Natural killer cell (primary cell): ENCODE measurements around the gene FRYL. TPM values are rescaled to one million over a fixed set of nuclear protein-coding genes. Genes with fewer than 3 reads are reported as not detected.
"Not testable (repeated sequence)": the region's sequence is repeated elsewhere in the genome, so short reads cannot be mapped to it uniquely, and the experiment has no call there.

Experiments used
- ATAC-seq, 3 donors: fragments of 150-1000 bp in 2 of 3; fragments of 200-7000 bp in 1 of 3; cut with Tn5 transposase; 1 replicate in 1 of 3; 2 replicates in 2 of 3; pipeline ENCODE4 v1.10.0; 2021; ENCODE audit warnings: mild to moderate bottlenecking in 2 of 3, moderate library complexity in 2 of 3
- DNase-seq, 2 donors: peaks; one replicate each; pipeline versions ENCODE4 v3.0.0 to v3.0.0-alpha.2; 2013 to 2021; ENCODE audit warnings: mixed read lengths in 1 of 2
- H3K27ac ChIP-seq: one replicate; pipeline ENCODE4 v1.5.1; 2013; ENCODE audit warnings: mild to moderate bottlenecking, low read length
- H3K27me3 ChIP-seq: one replicate; pipeline ENCODE4 v1.6.1; 2013; ENCODE audit warnings: low read length; ENCODE audit not compliant: control insufficient read depth, insufficient read depth
- H3K36me3 ChIP-seq: one replicate; pipeline ENCODE4 v1.6.1; 2013; ENCODE audit warnings: low read length; ENCODE audit not compliant: control insufficient read depth, insufficient read depth
- H3K4me1 ChIP-seq: one replicate; pipeline ENCODE4 v1.6.1; 2013; ENCODE audit warnings: low read length; ENCODE audit not compliant: control insufficient read depth, insufficient read depth
- H3K4me3 ChIP-seq: one replicate; pipeline ENCODE4 v1.5.1; 2013; ENCODE audit warnings: low read length
- H3K9me3 ChIP-seq: one replicate; pipeline ENCODE4 v1.6.1; 2013; ENCODE audit warnings: low read length; ENCODE audit not compliant: control insufficient read depth, insufficient read depth
- H3K27ac Mint-ChIP-seq, 2 donors: one replicate each; pipeline ENCODE4 v1.8.0; 2022; ENCODE audit warnings: mild to moderate bottlenecking in 2 of 2, mixed read lengths in 2 of 2, moderate library complexity in 1 of 2
- H3K27me3 Mint-ChIP-seq, 2 donors: one replicate each; pipeline ENCODE4 v1.8.0; 2022; ENCODE audit warnings: low read depth in 2 of 2, mixed read lengths in 2 of 2
- H3K36me3 Mint-ChIP-seq: one replicate; pipeline ENCODE4 v1.8.0; 2022; ENCODE audit warnings: mixed read lengths
- H3K4me1 Mint-ChIP-seq, 2 donors: one replicate each; pipeline ENCODE4 v1.8.0; 2022; ENCODE audit warnings: mixed read lengths in 2 of 2
- H3K4me3 Mint-ChIP-seq: one replicate; pipeline ENCODE4 v1.8.0; 2022; ENCODE audit warnings: mild to moderate bottlenecking, moderate library complexity, mixed read lengths
- H3K9me3 Mint-ChIP-seq, 2 donors: one replicate each; pipeline ENCODE4 v1.8.0; 2022; ENCODE audit warnings: mixed read lengths in 2 of 2
- WGBS: methylation state at CpG from one replicate; pipeline ENCODE4 v1.1.7; 2013; ENCODE audit warnings: missing lambda C conversion rate; ENCODE audit not compliant: insufficient coverage; 5-methylcytosine and 5-hydroxymethylcytosine counted together
- intact Hi-C: fragments of 100-400 bp; cut with micrococcal nuclease; formaldehyde crosslinking; loops from one replicate; pipeline ENCODE4 v1.14.2; 2022
- total RNA-seq, 4 donors: library from RNA; stranded (reverse); fragments of 120-200 nt in 1 of 4; gene quantifications; one replicate each; pipeline versions ENCODE4 v1.2.3 to v1.2.4, GENCODE V29; 2013 to 2022
- TF ChIP-seq, protein P1 (sequence below): fragments of 200-600 bp; IDR thresholded peaks from one replicate; pipeline ENCODE4 v1.8.0; 2022; ENCODE audit warnings: antibody characterized with exemption

The FRYL gene
- total RNA-seq, 3 donors from 2014 or later (not counting 1 experiment from before 2014, with no cell fraction given): 143 to 181 (median 146) TPM

DNA sequence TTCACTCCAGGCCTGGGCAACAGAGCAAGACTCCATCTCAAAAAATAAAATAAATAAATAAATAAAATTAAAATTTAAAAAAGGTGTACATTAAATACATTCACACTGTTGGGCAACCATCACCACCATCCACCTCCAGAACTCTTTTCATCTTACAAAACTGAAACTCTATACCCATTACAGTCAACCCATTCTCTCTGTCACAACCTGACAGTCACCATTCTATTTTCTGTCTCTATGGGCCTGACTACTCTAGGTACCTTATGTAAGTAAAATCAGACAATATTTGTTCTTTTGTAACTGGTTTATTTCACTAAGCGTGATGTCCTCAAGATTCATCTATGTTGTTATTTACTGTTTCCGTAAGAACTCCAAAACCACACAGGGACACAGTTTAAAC, 59.6 kb downstream of the FRYL start:
- TF ChIP-seq, protein P1, sequence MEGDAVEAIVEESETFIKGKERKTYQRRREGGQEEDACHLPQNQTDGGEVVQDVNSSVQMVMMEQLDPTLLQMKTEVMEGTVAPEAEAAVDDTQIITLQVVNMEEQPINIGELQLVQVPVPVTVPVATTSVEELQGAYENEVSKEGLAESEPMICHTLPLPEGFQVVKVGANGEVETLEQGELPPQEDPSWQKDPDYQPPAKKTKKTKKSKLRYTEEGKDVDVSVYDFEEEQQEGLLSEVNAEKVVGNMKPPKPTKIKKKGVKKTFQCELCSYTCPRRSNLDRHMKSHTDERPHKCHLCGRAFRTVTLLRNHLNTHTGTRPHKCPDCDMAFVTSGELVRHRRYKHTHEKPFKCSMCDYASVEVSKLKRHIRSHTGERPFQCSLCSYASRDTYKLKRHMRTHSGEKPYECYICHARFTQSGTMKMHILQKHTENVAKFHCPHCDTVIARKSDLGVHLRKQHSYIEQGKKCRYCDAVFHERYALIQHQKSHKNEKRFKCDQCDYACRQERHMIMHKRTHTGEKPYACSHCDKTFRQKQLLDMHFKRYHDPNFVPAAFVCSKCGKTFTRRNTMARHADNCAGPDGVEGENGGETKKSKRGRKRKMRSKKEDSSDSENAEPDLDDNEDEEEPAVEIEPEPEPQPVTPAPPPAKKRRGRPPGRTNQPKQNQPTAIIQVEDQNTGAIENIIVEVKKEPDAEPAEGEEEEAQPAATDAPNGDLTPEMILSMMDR: no peak
- Histone ChIP-seq H3K9me3 (no peaks in the 10 kb centered on the region), H3K27me3 (no peaks in the 10 kb centered on the region), H3K4me1 (peaks cover 5% of the 10 kb centered on the region), H3K36me3 (no peaks in the 10 kb centered on the region), H3K4me3 (no peak overlapping the region), H3K27ac (no peak overlapping the region)
- no peaks in the 10 kb centered on the region for H3K36me3 Mint-ChIP-seq
- H3K4me1 Mint-ChIP-seq: peaks cover 49 to 54% of the 10 kb centered on the region in 2 donors
- DNase-seq (no peak), ATAC-seq (no peak)
- intact Hi-C loops: loop anchor here (10.0 kb wide), 1 partner anchor 54 kb away; no protein-coding TSS in a partner anchor
- WGBS: no CpG with 5 or more reads among the region's 2 CpGs
- H3K27ac Mint-ChIP-seq: peak overlapping the region; percentile 43 to 66
- H3K4me3 Mint-ChIP-seq: no peak overlapping the region
- no peaks in the 10 kb centered on the region for H3K27me3 Mint-ChIP-seq
- peaks cover 0 to 2% of the 10 kb centered on the region in 2 donors for H3K9me3 Mint-ChIP-seq

GRCh38 chr4:48718818-48719465, 61.1 kb downstream of the FRYL start:
- no peak overlapping the region for H3K27ac ChIP-seq
- DNase-seq (no peak), ATAC-seq (no peak)
- no peaks in the 10 kb centered on the region for H3K36me3 Mint-ChIP-seq
- peaks cover 5% of the 10 kb centered on the region for H3K4me1 ChIP-seq
- intact Hi-C loops: no loop called here
- no peak overlapping the region for H3K4me3 Mint-ChIP-seq
- H3K27me3 ChIP-seq: no peaks in the 10 kb centered on the region
- no peaks in the 10 kb centered on the region for H3K9me3 ChIP-seq
- 97% methylated on average over 4 of the region's 5 CpGs for WGBS
- no peaks in the 10 kb centered on the region for H3K27me3 Mint-ChIP-seq
- H3K4me3 ChIP-seq: no peak overlapping the region
- peaks cover 37 to 40% of the 10 kb centered on the region in 2 donors for H3K4me1 Mint-ChIP-seq
- H3K9me3 Mint-ChIP-seq: peaks cover 0 to 2% of the 10 kb centered on the region in 2 donors
- peak overlapping the region in 1 of 2 donors; percentile 13 for H3K27ac Mint-ChIP-seq
- TF ChIP-seq, protein P1: no peak
- H3K36me3 ChIP-seq: no peaks in the 10 kb centered on the region

- H3K4me3 ChIP-seq, H3K27me3 ChIP-seq, H3K4me1 ChIP-seq, H3K9me3 ChIP-seq, H3K9me3 Mint-ChIP-seq, H3K36me3 ChIP-seq, H3K27ac ChIP-seq, H3K27me3 Mint-ChIP-seq, intact Hi-C loops, H3K27ac Mint-ChIP-seq, DNase-seq, ATAC-seq, H3K36me3 Mint-ChIP-seq, H3K4me3 Mint-ChIP-seq: not testable (repeated sequence)
- WGBS: 90% methylated on average over 2 of the region's 5 CpGs
- peaks cover 41 to 45% of the 10 kb centered on the region in 2 donors for H3K4me1 Mint-ChIP-seq
Measured at GRCh38 chr4:48716285-48716684, 63.8 kb downstream of the FRYL start.

DNA sequence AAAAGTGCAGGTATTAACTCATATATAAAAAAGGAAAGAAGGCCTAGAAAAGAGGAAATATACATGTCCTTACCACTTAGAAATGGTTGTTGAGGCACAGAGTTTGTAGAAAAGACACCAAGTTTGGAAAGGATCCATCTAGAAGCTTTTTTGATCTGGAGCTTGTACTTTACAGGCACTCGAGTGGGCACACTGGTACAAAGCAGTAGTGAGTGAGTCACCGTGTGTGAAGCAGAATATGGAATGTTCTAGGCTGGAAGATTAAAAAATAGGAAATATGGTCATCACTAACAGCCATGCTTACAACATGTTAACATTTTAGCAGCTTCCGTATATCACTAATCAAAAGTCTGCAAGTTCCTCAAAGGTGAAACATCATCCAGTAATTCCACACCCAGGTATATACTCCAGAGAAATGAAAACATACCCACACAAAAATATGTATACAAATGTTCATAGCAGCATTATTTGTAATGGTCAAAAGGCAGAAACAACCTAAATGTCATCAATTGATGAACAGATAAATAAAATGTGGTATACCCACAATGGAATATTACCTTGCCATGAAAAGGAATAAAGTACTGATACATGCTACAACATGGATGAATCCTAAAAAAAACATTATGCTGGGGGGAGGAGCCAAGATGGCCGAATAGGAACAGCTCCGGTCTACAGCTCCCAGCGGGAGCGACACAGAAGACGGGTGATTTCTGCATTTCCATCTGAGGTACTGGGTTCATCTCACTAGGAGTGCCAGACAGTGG, 69.5 kb downstream of the FRYL start:
- peak overlapping the region; percentile 4 to 79 for H3K27ac Mint-ChIP-seq
- H3K27me3 ChIP-seq: no peaks in the 10 kb centered on the region
- no peaks in the 10 kb centered on the region for H3K27me3 Mint-ChIP-seq
- peaks cover 12% of the 10 kb centered on the region for H3K36me3 ChIP-seq
- H3K9me3 ChIP-seq: no peaks in the 10 kb centered on the region
- no peak for ATAC-seq
- no peak overlapping the region for H3K27ac ChIP-seq
- intact Hi-C loops: no loop called here
- peaks cover 48 to 50% of the 10 kb centered on the region in 2 donors for H3K4me1 Mint-ChIP-seq
- DNase-seq: no peak
- WGBS: 94% methylated on average over 8 of the region's 8 CpGs
- no peak overlapping the region for H3K4me3 ChIP-seq
- no peaks in the 10 kb centered on the region for H3K4me1 ChIP-seq
- no peaks in the 10 kb centered on the region for H3K9me3 Mint-ChIP-seq
- TF ChIP-seq, protein P1: no peak
- H3K4me3 Mint-ChIP-seq: no peak overlapping the region
- peaks cover 6% of the 10 kb centered on the region for H3K36me3 Mint-ChIP-seq
